Lower lobe of right lung (tissue), 2 donors: ENCODE measurements around the gene JARID2. TPM values are rescaled to one million over a fixed set of nuclear protein-coding genes. Genes with fewer than 3 reads are reported as not detected.
A peak's percentile ranks its signal among the peaks of the same experiment; 100 is the strongest.

Experiments
- ATAC-seq, 2 donors: fragments of 200-7000 bp; cut with Tn5 transposase; one replicate each; pipeline ENCODE4 v1.9.1; 2020 to 2022; ENCODE audit warnings: mild to moderate bottlenecking in 2 of 2, moderate library complexity in 2 of 2
- DNase-seq: peaks from one replicate; pipeline ENCODE4 v3.0.0-alpha.2; 2020
- H3K27ac ChIP-seq: fragments of 200-600 bp; one replicate; pipeline ENCODE4 v1.8.0; 2022
- H3K27me3 ChIP-seq: fragments of 200-600 bp; one replicate; pipeline ENCODE4 v1.8.0; 2022; ENCODE audit warnings: low read depth
- H3K36me3 ChIP-seq: fragments of 200-600 bp; one replicate; pipeline ENCODE4 v1.8.0; 2022; ENCODE audit warnings: mild to moderate bottlenecking
- H3K4me1 ChIP-seq: fragments of 200-600 bp; one replicate; pipeline ENCODE4 v1.8.0; 2022
- H3K4me3 ChIP-seq: fragments of 200-600 bp; one replicate; pipeline ENCODE4 v1.8.0; 2022; ENCODE audit warnings: mild to moderate bottlenecking
- H3K9me3 ChIP-seq: fragments of 200-600 bp; one replicate; pipeline ENCODE4 v1.8.0; 2022
- intact Hi-C: fragments of 100-400 bp; cut with DNase I; formaldehyde crosslinking; loops from one replicate; pipeline ENCODE4 v1.11.0; 2022
- total RNA-seq: library from RNA; stranded (reverse); fragmentation: NEBNext Ultra II Directional; extraction: Animal tissue kit (Norgen Biotek cat#: 25700); gene quantifications from one replicate; pipeline ENCODE4 v1.2.1, GENCODE V29; 2021
- TF ChIP-seq, protein P1 (sequence below): fragments of 200-600 bp; IDR thresholded peaks from one replicate; pipeline ENCODE4 v1.8.0; 2022; ENCODE audit warnings: antibody characterized with exemption, mild to moderate bottlenecking
- donor health status: DM: no; HTN: yes; CAD: no; lungs with severe emphysema.

Gene JARID2
- total RNA-seq, 1 donor from 2014 or later = 16.0 TPM

DNA sequence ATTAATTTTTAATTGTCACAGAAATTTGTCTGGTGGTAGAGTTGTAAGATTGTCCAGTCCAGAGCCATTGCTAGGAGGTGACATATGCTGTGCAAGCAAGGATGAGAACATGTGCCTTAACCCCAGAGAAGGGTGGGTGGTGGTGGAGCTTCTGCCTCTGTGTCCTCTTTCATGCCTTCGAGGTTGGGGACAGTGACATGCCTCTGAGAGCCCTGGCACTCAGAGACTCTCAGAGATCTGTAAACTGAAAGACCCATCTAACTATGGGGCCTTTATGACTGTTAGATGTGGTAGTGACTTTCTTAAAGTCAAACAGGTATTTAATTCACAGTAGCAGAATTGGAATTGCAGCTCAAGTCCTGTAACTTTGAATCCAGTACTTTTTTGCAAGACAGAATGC, 132.4 kb downstream of the JARID2 start:
- H3K36me3 ChIP-seq = peaks cover 6% of the 10 kb centered on the region
- DNase-seq = no peak
- ATAC-seq = no peak
- intact Hi-C loops = no loop called here
- TF ChIP-seq, protein P1, sequence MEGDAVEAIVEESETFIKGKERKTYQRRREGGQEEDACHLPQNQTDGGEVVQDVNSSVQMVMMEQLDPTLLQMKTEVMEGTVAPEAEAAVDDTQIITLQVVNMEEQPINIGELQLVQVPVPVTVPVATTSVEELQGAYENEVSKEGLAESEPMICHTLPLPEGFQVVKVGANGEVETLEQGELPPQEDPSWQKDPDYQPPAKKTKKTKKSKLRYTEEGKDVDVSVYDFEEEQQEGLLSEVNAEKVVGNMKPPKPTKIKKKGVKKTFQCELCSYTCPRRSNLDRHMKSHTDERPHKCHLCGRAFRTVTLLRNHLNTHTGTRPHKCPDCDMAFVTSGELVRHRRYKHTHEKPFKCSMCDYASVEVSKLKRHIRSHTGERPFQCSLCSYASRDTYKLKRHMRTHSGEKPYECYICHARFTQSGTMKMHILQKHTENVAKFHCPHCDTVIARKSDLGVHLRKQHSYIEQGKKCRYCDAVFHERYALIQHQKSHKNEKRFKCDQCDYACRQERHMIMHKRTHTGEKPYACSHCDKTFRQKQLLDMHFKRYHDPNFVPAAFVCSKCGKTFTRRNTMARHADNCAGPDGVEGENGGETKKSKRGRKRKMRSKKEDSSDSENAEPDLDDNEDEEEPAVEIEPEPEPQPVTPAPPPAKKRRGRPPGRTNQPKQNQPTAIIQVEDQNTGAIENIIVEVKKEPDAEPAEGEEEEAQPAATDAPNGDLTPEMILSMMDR = no peak
- no peaks in the 10 kb centered on the region for H3K9me3 ChIP-seq
- no peak overlapping the region for H3K4me3 ChIP-seq
- peaks cover 10% of the 10 kb centered on the region for H3K4me1 ChIP-seq
- no peak overlapping the region for H3K27ac ChIP-seq
- no peaks in the 10 kb centered on the region for H3K27me3 ChIP-seq

DNA sequence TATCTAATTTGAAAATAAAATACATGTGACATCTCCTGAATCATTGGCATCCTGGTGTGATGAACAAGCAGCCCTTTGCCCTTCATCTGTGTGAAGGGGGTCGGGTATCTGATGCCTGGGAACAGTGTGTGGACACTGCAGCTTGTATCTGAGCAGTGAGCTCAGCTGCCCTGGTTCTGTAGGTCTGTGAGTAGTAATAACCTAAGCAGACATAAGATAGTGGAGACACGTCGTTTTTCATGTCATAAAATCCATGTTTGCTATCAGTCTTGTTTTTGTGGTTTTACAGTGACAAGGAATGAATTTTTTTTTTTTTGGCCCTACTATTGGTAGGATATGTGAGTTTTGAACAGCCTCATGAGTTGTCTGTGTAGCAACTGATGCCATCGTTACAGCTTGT, 133.0 kb downstream of the JARID2 start:
- ATAC-seq (no peak), DNase-seq (no peak)
- TF ChIP-seq, protein P1 = no peak
- Histone ChIP-seq H3K36me3 (peaks cover 6% of the 10 kb centered on the region), H3K4me1 (peaks cover 5% of the 10 kb centered on the region), H3K27ac (no peak overlapping the region), H3K27me3 (no peaks in the 10 kb centered on the region), H3K4me3 (no peak overlapping the region), H3K9me3 (no peaks in the 10 kb centered on the region)
- intact Hi-C loops = no loop called here

DNA sequence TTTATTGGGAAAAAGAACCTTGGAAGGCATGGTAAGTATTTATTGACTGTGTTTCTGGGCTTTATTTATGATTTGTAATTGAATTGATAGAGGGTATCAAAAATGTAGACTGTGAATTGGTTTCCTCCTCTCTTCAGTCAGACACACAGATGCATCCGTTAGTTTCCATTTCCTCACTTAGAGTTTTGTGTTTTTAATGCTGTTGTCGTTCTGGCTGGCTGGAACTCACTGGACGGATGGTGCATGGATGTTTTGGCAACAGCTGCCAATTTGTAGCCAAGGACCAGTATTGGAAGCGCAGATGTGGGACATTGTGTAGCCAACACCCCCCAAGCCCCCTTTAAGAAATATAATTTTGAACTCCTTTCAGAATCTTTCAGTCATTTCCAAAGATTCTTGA, 134.5 kb downstream of the JARID2 start:
- DNase-seq (no peak), ATAC-seq (no peak)
- no peaks in the 10 kb centered on the region for H3K9me3 ChIP-seq
- no peaks in the 10 kb centered on the region for H3K27me3 ChIP-seq
- TF ChIP-seq, protein P1 = no peak
- no peak overlapping the region for H3K4me3 ChIP-seq
- intact Hi-C loops = no loop called here
- no peak overlapping the region for H3K27ac ChIP-seq
- peaks cover 3% of the 10 kb centered on the region for H3K36me3 ChIP-seq
- H3K4me1 ChIP-seq = peaks cover 10% of the 10 kb centered on the region

DNA sequence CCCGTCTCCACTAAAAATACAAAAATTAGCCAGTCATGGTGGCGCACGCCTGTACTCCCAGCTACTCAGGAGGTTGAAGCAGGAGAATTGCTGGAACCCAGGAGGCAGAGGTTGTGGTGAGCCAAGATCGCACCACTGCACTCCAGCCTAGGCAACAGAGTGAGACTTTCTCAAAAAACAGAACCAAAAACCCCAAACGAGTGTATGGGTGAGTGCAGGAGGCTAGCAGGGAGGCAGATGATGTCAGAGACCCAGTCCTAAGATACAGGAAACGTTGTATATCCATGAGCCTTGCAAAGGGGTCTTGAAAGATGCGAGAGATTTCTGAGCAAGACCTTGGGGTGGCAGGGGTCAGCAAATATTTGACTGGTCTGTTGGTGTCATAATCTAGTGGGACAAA, 136.2 kb downstream of the JARID2 start:
- Histone ChIP-seq H3K36me3 (no peaks in the 10 kb centered on the region), H3K9me3 (no peaks in the 10 kb centered on the region), H3K27me3 (no peaks in the 10 kb centered on the region), H3K27ac (no peak overlapping the region), H3K4me3 (no peak overlapping the region), H3K4me1 (peaks cover 23% of the 10 kb centered on the region)
- TF ChIP-seq, protein P1 = no peak
- DNase-seq (no peak), ATAC-seq (no peak)
- intact Hi-C loops = no loop called here

DNA sequence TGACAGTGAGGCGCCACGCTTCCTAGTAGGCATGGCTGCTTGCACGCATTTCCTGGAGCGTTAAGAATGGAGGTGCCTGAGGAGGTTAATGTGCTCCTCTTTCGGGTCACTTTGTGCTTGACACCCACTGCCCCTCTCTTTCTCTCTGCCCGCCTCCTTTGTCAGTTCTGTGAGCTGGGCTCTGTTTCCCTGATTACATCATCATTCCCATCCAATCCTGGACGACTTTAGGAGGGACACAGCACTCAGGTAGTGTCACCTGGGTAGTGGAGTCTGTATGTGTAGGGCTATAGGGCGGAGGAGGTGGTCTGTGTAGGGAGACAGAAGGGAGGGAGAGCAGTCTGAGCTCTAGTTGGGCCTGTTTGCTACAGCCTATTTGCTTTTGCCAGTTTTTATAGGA, 136.8 kb downstream of the JARID2 start:
- no peak for ATAC-seq
- no peaks in the 10 kb centered on the region for H3K36me3 ChIP-seq
- TF ChIP-seq, protein P1 = no peak
- no peak overlapping the region for H3K4me3 ChIP-seq
- no peaks in the 10 kb centered on the region for H3K27me3 ChIP-seq
- no peaks in the 10 kb centered on the region for H3K9me3 ChIP-seq
- peaks cover 23% of the 10 kb centered on the region for H3K4me1 ChIP-seq
- intact Hi-C loops = no loop called here
- H3K27ac ChIP-seq = no peak overlapping the region
- DNase-seq = no peak

DNA sequence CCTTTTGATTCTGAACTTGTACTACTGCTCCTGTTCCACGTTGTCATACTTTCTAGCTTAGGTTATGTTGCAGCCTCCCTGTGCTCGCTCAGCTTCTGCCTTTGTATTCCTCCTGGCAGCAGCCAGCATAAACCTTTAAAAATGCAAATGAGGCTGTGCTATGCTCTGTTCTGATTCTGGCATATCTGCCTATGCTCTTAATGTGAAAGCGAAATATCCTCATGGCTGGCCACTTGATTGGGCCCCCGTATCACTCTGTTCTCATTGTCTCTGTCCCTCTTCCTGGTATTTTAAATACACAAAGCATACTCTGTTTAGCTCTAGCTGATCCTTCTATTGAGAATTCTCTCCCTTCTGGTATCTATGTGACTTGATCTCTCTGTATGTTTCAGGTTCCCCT, 139.0 kb downstream of the JARID2 start:
- no peak for DNase-seq
- ATAC-seq = peak in 1 of 2 donors; percentile 30

More for the DNA sequence above, 139.0 kb downstream of the JARID2 start:
- Histone ChIP-seq H3K4me3 (no peak overlapping the region), H3K4me1 (peaks cover 35% of the 10 kb centered on the region), H3K27me3 (no peaks in the 10 kb centered on the region), H3K9me3 (no peaks in the 10 kb centered on the region), H3K36me3 (no peaks in the 10 kb centered on the region), H3K27ac (no peak overlapping the region)
- intact Hi-C loops = no loop called here
- TF ChIP-seq, protein P1 = no peak
